CD1c-positive myeloid dendritic cell (primary cell): Measurements from ENCODE around the gene SLC25A33.
"Not testable (repeated sequence)": the region's sequence is repeated elsewhere in the genome, so short reads cannot be mapped to it uniquely, and the experiment has no call there.

Experiments
- DNase-seq: peaks from one replicate; pipeline ENCODE4 v3.0.0-alpha.2; 2016; ENCODE audit errors: extremely low spot score

SLC25A33 gene

DNA sequence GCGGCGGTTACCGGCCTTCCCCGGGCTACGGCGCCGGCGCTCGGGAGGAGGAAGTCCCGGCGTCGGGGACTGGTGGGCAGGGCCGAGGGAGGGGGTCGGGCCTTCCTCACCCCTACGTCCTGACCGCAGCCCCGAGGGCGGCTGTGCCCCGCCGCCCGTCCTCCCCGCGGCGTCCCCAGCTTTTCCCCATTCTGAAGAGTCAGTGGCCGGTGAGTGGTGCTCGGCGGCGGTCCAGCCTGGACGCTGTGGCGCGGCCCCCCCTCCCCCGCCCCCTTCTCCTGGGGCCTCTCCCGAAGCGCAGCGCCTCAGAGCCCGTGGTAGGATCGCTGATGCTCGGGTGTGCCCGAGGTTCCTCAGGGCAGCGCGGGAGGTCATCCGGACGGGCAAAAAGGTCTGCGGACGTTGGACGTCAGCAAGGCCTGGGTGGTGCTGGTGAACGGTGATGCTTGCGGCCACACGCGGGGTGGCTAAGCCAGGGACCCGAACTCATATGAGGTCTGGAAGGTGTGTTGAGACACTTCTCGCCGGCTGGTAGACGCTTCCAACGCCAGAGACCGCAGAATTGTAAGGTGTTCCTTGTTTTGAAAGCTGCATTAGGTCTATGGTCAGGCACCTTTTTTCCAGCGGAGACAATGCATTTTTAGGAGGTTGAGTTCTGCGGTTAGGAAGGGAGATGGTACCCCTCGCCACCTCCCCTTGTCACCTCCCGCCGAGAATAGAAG lies 725 bp downstream of the SLC25A33 start:
- peak; percentile 81 for DNase-seq

DNA sequence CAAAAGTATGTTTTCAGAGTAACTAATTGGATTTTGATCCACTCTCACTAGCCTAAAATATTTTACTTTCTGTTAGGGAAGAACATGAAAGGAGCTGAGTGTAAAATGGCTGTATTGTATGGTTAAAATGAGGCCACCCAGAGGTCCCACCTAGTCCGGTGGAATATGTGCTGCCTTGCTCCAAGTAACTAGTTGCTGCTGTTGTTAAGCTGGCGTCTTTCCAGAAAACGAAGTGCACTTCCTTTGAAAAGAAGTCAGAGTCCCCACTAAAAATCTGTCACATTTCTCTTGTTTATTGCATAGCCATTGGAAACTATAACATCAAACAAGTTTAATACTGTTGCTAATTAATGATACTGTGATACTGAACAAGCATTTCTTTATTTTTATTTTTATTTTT lies 3.2 kb downstream of the SLC25A33 start:
- DNase-seq, result peak; percentile 32

DNA sequence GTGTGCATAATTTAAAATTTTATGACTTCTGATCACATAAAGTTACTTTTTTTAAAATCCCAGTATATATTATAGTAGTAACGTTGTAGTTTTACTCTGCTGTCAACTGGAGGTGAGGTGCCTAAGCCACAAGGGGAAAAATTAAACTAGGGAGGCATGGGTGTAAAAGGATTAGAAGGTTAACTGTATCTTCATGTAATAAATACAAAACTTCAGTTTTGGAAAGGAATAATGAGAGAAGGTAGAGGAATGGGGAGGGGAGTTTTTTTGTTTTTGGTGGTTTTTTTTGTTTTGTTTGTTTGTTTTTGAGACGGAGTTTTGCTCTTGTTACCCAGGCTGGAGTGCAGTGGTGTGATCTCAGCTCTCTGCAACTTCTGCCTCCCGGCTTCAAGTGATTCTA lies 5.7 kb downstream of the SLC25A33 start:
- no peak for DNase-seq

DNA sequence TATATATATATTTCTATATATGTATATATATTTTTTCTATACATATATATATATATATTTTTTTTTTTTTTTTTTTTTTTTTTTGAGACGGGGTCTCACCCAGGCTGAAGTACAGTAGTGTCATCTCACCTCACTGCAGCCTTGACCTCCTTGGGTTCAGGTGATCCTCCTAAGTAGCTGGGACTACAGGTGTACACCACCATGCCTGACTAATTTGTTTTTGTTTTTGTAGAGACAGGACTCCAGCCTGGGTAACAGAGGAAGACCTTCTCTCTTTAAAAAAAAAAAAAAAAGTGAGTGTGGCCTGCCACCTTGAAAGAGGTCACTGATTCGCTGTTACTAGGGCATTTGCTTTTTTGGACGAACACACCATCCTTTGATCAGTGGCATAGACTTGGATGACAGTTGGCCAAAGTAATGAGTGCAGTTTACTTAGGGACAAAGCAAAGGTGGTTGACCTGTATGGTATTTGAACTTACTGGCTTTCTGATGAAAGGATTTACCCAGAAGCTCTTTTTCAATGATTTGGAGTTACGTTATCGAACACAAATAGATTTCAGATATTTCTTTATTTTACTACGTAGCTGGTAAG lies 10.8 kb downstream of the SLC25A33 start:
- no peak for DNase-seq

DNA sequence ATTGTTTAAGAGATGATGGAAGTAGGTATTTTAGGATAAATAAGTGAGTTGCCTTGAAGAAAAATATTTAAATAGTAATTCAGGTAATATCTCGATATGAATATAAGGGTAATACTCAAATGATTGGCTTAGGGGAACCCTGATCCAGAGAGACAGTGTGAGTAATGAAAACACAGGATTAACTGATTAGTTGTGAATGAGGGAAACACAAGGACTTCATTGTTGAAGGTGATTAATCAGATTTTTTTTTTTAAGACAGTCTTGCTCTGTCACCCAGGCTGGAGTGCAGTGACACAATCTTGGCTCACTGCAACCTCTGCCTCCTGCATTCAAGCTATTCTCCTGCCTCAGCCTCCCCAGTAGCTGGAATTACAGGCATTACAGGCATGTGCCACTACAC lies 12.7 kb downstream of the SLC25A33 start:
- DNase-seq, result no peak

DNA sequence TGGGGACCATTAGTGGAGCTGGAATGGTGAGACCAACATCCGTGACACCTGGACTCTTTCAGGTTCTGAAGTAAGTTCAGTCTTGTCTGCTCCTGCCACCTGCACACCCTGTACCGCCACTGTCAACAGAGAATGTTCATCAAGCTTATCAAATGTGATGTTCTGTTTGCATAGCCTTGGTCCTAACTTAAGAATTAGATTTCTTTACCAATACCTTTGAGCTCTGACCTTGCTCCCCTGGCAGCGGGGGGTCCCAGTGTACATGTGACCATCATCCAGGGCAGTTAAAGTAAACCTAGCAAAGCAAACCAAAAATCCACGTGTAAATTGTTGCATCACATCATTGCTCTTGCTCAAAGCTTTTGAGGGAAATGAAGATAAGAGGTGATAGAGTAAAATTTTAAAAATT lies 14.5 kb downstream of the SLC25A33 start:
- DNase-seq, result no peak

DNA sequence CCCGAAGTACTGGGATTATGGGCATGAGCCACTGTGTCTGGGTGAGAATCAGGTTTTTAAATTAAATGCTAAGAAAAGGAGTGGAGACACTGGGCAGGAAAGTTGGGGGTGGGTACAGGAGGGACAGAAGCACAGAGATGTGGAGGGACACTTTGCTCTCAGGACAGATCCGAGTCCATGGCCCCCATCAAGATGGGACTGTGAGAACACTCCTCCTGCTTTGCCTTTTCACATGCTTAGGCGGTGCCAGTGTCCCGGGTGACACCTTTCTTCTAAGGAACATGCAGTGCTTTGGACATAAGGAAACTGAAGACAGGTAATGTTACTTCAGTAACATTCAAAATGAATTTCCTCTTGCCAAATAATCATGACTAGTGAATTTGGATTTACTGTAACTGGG lies 16.7 kb downstream of the SLC25A33 start:
- no peak for DNase-seq

DNA sequence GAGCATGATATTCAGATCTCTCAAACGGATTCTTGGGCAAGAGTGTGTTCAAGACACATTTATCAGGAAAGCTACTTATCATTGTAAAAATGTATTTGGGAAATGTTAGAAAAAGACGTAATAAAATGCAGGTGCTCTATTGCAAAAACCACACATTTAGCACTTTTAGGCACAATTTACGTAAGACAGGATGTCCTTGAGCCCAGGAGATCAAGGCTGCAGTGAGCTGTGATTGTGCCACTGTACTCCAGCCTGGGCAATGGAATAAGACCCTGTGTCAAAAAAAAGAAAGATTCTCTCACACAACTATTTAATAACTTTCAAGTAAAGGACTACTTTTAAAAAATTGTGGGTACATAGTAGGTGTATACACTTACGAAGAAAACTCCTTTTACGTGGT lies 18.4 kb downstream of the SLC25A33 start:
- no peak for DNase-seq

DNA sequence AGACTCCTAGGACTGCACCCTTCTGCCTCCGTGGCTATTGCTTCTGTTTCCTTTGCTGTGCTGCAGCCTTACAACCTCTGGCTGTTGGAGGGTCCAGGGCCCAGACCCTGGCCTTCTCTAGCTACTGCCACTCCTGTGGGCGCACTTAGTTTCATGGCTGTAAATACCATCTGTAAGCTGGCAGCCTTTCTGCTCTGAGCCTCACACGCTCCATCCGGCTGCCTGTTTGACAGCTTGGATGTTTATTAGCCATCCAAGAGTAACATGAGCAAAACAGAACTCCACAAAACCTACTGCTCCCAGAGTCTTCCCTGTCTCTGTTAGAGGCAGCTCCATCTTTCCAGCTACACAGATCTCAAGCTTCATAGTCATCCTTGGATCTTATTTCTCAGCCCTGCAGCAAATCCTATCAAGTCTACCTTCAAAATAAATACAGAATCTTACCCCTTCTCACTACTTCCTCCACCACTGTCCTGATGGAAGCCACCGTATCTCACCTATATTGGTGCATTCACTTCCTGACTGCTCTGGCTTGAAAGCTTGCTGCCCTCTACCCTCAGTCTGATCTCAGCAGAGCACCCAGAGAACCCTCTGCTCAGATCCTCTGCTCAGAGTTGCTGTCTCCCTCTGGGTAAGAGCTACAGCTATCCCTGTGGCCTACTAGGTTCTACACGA lies 19.1 kb downstream of the SLC25A33 start:
- DNase-seq, result no peak

DNA sequence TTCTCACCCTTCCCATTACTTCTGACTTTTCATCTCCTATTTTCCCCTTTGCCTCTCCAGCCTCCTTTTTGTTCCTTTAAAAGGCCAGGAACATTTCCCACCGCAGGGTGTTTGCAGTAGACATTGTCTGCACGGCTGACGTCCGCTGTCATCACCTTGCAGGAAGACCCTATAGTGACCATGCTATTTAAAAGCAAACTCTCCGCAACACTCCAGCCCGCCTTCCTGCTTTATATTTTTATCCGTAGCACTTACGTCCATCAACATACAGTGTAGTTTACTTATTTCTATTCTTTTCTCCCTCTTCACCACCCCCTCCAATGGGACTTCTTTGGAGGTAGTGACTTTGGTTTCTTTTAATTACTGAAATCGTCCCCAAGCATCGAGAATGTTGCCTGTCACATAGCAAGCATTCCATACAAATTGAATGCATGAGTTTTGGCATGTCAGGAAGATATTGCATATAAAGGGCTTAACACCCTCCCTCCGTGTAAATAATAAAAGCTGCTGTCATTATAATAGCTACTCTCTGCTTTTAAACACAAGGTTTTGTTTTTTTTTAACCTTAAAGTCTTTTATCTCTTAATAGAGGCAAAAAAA lies 19.8 kb downstream of the SLC25A33 start:
- no peak for DNase-seq

DNA sequence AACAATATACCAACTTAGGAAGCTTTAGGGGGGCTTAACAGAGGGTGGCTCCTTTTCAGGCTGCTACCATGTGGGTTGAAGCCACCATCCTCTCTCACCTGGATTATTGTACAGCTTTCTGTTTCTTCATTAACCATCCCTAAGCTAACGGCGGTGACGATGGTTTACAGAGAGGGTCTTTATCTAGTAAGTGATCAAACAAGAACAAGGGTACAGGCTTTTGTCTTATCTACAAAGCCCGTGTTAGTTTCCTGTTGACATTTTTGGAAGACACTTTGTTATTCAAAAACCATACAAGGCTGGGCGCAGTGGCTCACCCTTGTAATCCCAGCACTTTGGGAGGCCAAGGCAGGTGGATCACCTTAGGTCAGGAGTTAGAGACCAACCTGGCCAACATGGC lies 20.4 kb downstream of the SLC25A33 start:
- no peak for DNase-seq

DNA sequence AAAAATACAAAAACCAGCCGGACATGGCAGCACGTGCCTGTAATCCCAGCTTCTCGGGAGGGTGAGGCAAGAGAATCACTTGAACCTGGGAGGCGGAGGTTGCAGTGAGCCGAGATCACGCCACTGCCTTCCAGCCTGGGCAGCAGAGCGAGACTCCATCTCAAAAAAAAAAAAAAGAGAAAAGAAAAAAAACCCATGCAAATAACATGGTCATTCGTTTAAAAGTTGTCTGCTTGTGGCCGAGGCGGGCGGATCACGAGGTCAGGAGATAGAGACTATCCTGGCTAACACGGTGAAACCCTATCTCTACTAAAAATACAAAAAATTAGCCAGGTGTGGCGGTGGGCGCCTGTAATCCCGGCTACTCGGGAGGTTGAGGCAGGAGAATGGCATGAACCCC lies 20.8 kb downstream of the SLC25A33 start:
- DNase-seq, result not testable (repeated sequence)

DNA sequence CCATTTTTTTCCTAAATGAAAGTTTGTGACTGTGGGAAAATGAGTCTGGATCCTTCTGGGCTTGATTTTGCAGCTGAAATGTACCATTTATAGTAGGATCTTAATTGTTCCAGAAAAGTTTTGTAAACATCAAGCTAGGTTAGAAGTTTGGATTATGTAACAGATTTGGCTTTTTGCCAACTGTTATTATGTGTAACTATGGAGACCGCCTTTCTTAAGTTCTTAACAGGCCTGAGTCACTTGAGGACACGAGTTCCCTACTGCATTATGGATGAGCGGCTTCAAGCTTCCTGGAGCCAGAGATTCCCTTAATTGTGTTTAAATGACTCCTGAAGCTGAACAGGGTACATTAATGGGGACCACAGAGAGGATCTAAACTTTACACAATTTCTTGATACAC lies 22.2 kb downstream of the SLC25A33 start:
- DNase-seq, result peak; percentile 82

DNA sequence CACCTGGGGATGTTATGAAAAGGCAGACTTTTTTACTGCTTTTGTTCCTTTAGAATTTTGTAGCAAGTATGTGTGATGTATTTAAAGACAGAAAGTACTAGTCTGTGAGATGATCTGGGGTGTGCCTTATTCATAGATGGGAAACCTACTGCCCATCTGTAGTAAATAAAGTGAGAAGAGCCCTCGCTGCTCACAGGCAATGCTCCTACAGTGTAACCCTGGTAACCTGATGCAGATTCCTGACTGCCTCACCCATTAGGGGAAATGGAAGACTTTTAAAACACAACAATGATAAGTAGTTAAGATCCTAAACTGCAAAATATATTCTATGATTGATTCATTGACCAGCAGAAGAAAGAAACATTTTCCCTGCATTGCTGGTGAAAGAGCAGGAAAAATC lies 30.0 kb downstream of the SLC25A33 start:
- DNase-seq, result no peak

DNA sequence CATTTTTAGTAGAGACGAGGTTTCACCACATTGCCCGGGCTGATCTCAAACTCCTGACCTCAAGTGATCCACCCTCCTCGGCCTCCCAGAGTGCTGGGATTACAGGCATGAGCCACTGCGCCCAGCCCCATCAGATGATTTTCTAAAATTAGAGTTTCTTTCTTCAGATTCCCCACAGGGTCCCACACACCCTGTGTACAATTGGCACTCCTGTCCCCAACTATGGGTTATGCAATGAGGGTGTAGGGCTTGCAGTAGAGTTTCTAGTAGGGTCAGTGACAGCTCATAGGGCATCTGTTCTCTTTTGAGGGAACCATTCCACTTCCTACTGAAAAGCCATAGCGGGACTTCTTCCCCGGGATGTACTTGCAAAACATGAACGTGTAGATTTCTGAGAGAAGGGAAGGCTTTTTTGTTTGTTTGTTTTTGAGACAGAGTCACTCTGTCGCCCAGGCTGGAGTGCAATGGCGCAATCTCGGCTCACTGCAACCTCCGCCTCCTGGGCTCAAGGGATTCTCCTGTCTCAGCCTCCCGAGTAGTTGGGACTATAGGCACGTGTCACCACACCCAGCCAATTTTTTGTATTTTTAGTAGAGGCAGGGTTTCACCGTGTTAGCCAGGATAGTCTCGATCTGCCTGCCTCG lies 31.7 kb downstream of the SLC25A33 start:
- peak; percentile 9 for DNase-seq

DNA sequence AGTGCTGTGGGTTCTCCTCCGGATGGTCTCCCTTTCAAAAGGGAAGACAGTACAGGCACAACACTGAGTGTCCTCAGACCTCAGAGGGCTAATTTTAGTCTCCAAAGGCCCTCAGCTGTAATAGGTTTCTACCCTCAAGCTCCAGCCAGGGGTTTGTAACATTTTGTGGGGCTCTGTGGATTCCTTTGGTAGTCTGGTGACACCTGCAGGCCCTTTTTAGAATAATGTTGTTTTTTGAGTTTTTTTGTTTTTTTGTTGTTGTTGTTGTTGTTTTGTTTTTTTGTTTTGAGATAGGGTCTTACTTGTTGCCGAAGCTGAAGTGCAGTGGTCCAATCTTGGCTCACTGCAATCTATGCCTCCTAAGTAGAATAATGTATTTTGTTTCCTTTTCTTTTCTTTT lies 34.5 kb downstream of the SLC25A33 start:
- peak; percentile 28 for DNase-seq

DNA sequence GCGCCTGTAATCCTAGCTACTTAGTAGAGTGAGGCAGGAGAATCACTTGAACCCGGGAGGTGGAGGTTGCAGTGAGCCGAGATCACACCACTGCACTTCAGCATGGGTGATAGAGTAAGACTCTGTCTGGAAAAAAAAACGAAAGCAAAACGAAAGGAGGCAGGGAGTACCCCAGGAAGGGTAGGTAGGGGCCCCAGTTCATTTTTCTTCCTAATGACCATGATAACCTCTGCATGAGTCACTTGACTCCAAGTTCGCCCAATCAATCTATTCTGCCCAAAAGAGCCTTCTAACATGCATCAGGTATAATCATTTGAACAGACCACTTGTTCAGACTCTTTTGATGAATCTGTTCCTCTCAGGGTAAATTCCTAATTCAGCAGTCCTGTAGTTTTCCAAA lies 36.2 kb downstream of the SLC25A33 start:
- DNase-seq, result no peak

DNA sequence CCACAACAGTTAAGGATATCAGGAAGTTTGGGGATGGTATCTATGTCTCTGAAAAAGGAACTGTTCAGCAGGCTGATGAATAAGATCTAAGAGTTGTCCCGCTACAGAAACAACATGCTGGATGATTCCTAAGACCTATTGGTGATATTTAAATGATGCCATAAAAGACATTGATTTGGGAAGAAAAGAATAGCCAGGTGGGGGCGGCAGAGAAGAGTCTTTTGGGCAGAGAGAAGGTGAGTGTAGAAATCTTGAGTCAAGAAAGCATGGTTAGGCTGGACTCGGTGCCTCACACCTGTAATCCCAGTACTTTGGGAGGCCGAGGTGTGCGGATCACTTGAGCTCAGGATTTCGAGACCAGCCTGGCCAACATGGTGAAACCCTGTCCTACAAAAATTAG lies 37.6 kb downstream of the SLC25A33 start:
- DNase-seq, result no peak

DNA sequence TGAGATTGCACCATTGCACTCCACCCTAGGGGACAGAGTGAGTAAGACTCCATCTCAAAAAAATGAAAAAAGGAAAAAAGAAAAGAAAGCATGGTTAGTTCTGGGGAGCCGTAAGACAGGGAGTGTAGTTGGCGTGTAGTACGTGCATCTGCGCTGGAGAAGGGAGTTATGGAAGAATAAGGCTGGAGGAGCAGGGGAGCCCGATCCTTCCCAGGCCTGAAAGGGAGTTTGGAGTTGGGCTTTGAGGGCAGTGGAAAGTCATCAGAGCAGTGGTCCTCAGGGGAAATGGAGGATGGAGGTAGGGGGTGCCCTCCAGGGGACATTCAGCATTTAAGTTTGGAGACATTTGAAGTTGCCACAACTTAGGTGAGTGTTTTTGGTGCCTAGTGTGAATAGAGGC lies 38.2 kb downstream of the SLC25A33 start:
- no peak for DNase-seq

DNA sequence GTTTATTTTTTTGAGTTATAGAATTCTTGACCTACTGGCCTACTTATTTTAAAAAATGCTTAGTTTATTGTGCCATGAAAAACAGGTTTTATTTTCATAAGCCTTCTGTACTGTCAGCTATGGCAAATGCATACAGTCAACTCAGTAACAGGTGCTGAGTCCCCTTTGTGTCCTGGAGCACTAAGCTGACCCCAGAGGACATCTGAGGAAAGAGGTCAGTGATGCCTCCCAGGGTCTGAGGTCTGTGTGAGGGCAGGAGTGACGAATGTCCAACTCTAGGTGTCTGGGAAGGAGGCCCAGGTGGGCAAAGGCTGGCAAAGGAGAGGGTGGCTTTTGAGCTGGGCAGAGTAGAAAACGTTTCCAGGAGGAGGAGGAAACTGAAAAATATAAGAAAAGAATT lies 41.7 kb downstream of the SLC25A33 start:
- DNase-seq, result no peak

DNA sequence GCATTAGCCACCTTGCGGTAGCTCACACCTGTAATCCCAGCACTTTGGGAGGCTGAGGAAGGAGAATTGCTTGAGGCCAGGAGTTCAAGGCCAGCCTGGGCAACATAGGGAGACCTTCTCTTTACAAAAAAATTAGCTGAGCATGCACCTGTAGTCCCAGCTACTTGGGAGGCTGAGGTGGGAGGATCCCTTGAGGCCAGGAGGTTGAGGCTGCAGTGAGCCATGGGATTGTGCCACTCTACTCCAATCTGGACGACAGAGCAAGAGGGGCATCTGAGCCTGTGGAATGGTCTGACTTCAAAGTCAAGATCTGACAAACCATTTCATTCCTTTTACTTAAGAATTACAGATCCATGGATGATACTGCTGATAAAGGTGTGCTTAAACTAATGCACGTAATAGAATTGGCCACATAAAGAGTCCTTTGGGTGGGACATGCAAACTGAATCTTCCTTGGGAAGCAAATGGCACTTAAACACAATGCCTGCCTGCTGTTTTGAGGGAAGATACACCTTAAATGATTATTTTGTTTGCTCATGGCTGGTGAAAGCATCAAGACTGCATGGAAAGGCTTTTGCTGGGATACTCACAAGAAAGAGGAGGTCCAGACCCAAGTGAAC lies 47.0 kb downstream of the SLC25A33 start:
- DNase-seq, result no peak

DNA sequence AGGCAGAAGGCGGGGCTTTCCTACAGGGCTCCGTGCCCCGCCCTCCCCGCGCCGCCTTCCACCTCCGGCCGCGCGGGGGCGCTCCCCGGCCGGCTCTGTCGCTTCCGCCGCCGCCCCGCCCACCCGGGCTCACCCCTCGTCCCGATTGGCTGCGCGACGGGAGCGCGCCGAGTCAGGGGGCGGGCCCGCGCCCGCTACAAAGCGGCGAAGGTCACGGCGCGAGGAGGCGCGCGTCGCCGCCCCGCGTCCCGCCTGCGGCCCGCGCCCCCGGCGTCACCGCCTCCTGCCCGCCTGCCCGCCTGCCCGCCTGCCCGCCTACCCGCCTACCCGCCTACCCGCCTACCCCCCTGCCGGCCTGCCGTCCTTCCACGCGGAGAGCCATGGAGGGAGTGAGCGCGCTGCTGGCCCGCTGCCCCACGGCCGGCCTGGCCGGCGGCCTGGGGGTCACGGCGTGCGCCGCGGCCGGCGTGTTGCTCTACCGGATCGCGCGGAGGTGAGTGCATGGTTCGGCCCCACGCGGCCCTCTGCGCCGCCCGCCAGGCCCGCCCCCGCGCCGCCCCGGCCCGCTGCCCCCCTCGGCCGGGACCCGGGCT lies 49.4 kb downstream of the SLC25A33 start, which contains the start of gene TMEM201:
TSS of gene TMEM201 (plus strand) at position 361 of the 593 bp plus-strand sequence. CDS start at position 381, 20 bp downstream.
- DNase-seq, result peak; percentile 97
